GM23338 (cell line): Measurements from ENCODE around the gene ANKFN1. TPM values are rescaled to one million over a fixed set of nuclear protein-coding genes. Genes with fewer than 3 reads are reported as not detected.

ENCODE experiments used
- ATAC-seq: fragments of 200-7000 bp; cut with Tn5 transposase; 3 replicates; pipeline ENCODE4 v1.9.1; 2020
- DNase-seq: peaks from one replicate; pipeline ENCODE4 v3.0.0-alpha.2; 2015; ENCODE audit warnings: low spot score
- H2AFZ ChIP-seq: fragments of 200-600 bp; sonication (generic); 2 replicates; pipeline ENCODE4 v1.8.0; 2016; ENCODE audit warnings: antibody characterized with exemption, mild to moderate bottlenecking, moderate library complexity
- H3F3A ChIP-seq: fragments of 200-600 bp; sonication (generic); replicated peaks from 2 replicates; pipeline ENCODE4 v1.8.0; 2017; ENCODE audit warnings: antibody characterized with exemption, mixed run types, low read depth
- H3K27ac ChIP-seq: fragments of 200-600 bp; sonication (generic); 2 replicates; pipeline ENCODE4 v1.6.1; 2016; ENCODE audit warnings: low read depth
- H3K27me3 ChIP-seq: fragments of 200-600 bp; sonication (generic); 2 replicates; pipeline ENCODE4 v1.8.0; 2016; ENCODE audit warnings: mild to moderate bottlenecking, mixed run types, moderate library complexity; ENCODE audit not compliant: insufficient read depth
- H3K36me3 ChIP-seq: fragments of 200-600 bp; sonication (generic); 2 replicates; pipeline ENCODE4 v1.8.0; 2016; ENCODE audit warnings: mild to moderate bottlenecking; ENCODE audit not compliant: insufficient read depth
- H3K4me1 ChIP-seq: fragments of 200-600 bp; sonication (generic); 2 replicates; pipeline ENCODE4 v1.8.0; 2016; ENCODE audit warnings: mild to moderate bottlenecking, moderate library complexity; ENCODE audit not compliant: insufficient read depth
- H3K4me2 ChIP-seq: fragments of 200-600 bp; sonication (generic); 2 replicates; pipeline ENCODE4 v1.7.1; 2017; ENCODE audit warnings: mixed run types
- H3K4me3 ChIP-seq: fragments of 200-600 bp; sonication (generic); 2 replicates; pipeline ENCODE4 v1.6.1; 2016; ENCODE audit warnings: mixed run types
- H3K79me2 ChIP-seq: fragments of 200-600 bp; sonication (generic); replicated peaks from 2 replicates; pipeline ENCODE4 v1.8.0; 2017; ENCODE audit warnings: mild to moderate bottlenecking; ENCODE audit not compliant: insufficient read depth
- H3K9me2 ChIP-seq: fragments of 200-600 bp; sonication (generic); 2 replicates; pipeline ENCODE4 v1.8.0; 2017; ENCODE audit not compliant: insufficient read depth
- H4K20me1 ChIP-seq: fragments of 200-600 bp; sonication (generic); replicated peaks from 2 replicates; pipeline ENCODE4 v1.8.0; 2017; ENCODE audit warnings: mild to moderate bottlenecking; ENCODE audit not compliant: insufficient read depth
- H3K27ac Mint-ChIP-seq: 2 replicates; pipeline ENCODE4 v1.8.0; 2020; ENCODE audit warnings: inconsistent platforms, mild to moderate bottlenecking, moderate library complexity, mixed read lengths
- H3K27me3 Mint-ChIP-seq: 3 replicates; pipeline ENCODE4 v1.8.0; 2022; ENCODE audit warnings: low read depth, mild to moderate bottlenecking, moderate library complexity, mixed read lengths, inconsistent platforms; ENCODE audit not compliant: insufficient read depth, poor library complexity
- H3K36me3 Mint-ChIP-seq: 3 replicates; pipeline ENCODE4 v1.8.0; 2021; ENCODE audit warnings: low read depth, mild to moderate bottlenecking, inconsistent platforms, moderate library complexity, mixed read lengths
- H3K4me1 Mint-ChIP-seq: 3 replicates; pipeline ENCODE4 v1.8.0; 2020; ENCODE audit warnings: mild to moderate bottlenecking, inconsistent platforms, mixed read lengths
- H3K4me3 Mint-ChIP-seq: 3 replicates; pipeline ENCODE4 v1.8.0; 2021; ENCODE audit warnings: moderate library complexity, mild to moderate bottlenecking, inconsistent platforms, mixed read lengths
- H3K9me3 Mint-ChIP-seq: 3 replicates; pipeline ENCODE4 v1.8.0; 2020; ENCODE audit warnings: moderate library complexity, mild to moderate bottlenecking, inconsistent platforms, mixed read lengths
- CREB1 ChIP-seq: fragments of 250-450 bp; sonication (Bioruptor Pico); IDR thresholded peaks from 2 replicates; pipeline ENCODE4 v1.5.0; 2020; ENCODE audit warnings: low read depth, mild to moderate bottlenecking, moderate library complexity
- CTCF ChIP-seq, 2 experiments: fragments of 200-600 bp in 1 of 2; sonication (generic) in 1 of 2; conservative IDR thresholded peaks; 2 replicates each; pipeline versions ENCODE4 v1.5.1 to v1.6.1; 2016 to 2017; ENCODE audit warnings: antibody characterized with exemption in 2 of 2, low read depth in 2 of 2, mild to moderate bottlenecking in 2 of 2, moderate library complexity in 1 of 2
- ETS1 ChIP-seq: IDR thresholded peaks from 2 replicates; pipeline ENCODE4 v1.6.1; 2016; ENCODE audit warnings: antibody characterized with exemption
- EZH2 ChIP-seq: fragments of 200-600 bp; sonication (generic); IDR thresholded peaks from one replicate; pipeline ENCODE4 v1.8.0; 2017; ENCODE audit warnings: antibody characterized with exemption, mild to moderate bottlenecking, low read depth; ENCODE audit not compliant: unreplicated experiment
- EZH2phosphoT487 ChIP-seq: fragments of 200-600 bp; sonication (generic); IDR thresholded peaks from one replicate; pipeline ENCODE4 v1.8.1; 2018; ENCODE audit warnings: antibody characterized with exemption; ENCODE audit not compliant: unreplicated experiment
- JUNB ChIP-seq: IDR thresholded peaks from one replicate; pipeline ENCODE4 v1.6.1; 2016; ENCODE audit warnings: antibody characterized with exemption; ENCODE audit not compliant: unreplicated experiment
- NANOG ChIP-seq: IDR thresholded peaks from 2 replicates; pipeline ENCODE4 v1.6.1; 2016; ENCODE audit warnings: antibody characterized with exemption, borderline replicate concordance
- POLR2AphosphoS5 ChIP-seq: IDR thresholded peaks from 2 replicates; pipeline ENCODE4 v1.6.1; 2016; ENCODE audit warnings: antibody characterized with exemption, low read depth
- REST ChIP-seq: IDR thresholded peaks from one replicate; pipeline ENCODE4 v1.6.1; 2018; ENCODE audit warnings: antibody characterized with exemption; ENCODE audit not compliant: unreplicated experiment
- STAT1 ChIP-seq: IDR thresholded peaks from one replicate; pipeline ENCODE4 v1.6.1; 2016; ENCODE audit warnings: antibody characterized with exemption; ENCODE audit not compliant: unreplicated experiment
- ZNF114 ChIP-seq: fragments of 250-450 bp; sonication (Bioruptor Pico); IDR thresholded peaks from 2 replicates; pipeline ENCODE4 v1.5.0; 2020; ENCODE audit warnings: mild to moderate bottlenecking, moderate library complexity
- ZNF331 ChIP-seq: fragments of 250-450 bp; sonication (Bioruptor Pico); IDR thresholded peaks from 2 replicates; pipeline ENCODE4 v1.5.0; 2020; ENCODE audit warnings: low read depth, mild to moderate bottlenecking, moderate library complexity
- polyA plus RNA-seq: library from polyadenylated mRNA; unstranded; fragments of >200 nt; fragmentation: Nextera tagmentation; extraction: Ambion mirVana; gene quantifications from 2 replicates; pipeline ENCODE4 v1.2.1, GENCODE V29; 2016
- total RNA-seq: library from RNA; depleted of rRNA; stranded (reverse); fragments of >200 nt; shearing (Covaris generic); gene quantifications from 2 replicates; pipeline ENCODE4 v1.2.3, GENCODE V29; 2014

ANKFN1 gene
- total and polyA plus RNA-seq, 2 experiments from 2014 or later: not detected

- TF ChIP-seq EZH2: no peak
- TF ChIP-seq STAT1: no peak
- no peak for TF ChIP-seq ZNF114 (CRISPR knock-in tag)
- no peak for TF ChIP-seq ETS1
- TF ChIP-seq NANOG: no peak
- no peak for TF ChIP-seq ZNF331
Measured at GRCh38 chr17:56297184-56297583, 143.9 kb downstream of the ANKFN1 start (continued).

GRCh38 chr17:56298846-56299245 is 145.6 kb downstream of the ANKFN1 start:
- H3K36me3 ChIP-seq: no peaks in the 10 kb centered on the region
- H4K20me1 ChIP-seq: no peaks in the 10 kb centered on the region
- Mint-ChIP-seq H3K27me3 (peaks cover 4% of the 10 kb centered on the region), H3K4me3 (no peak overlapping the region), H3K4me1 (no peaks in the 10 kb centered on the region), H3K9me3 (no peaks in the 10 kb centered on the region), H3K36me3 (no peaks in the 10 kb centered on the region), H3K27ac (no peak overlapping the region)
- H3K4me1 ChIP-seq: no peaks in the 10 kb centered on the region
- no peaks in the 10 kb centered on the region for H3K79me2 ChIP-seq
- H3K4me2 ChIP-seq: no peak overlapping the region
- H3K4me3 ChIP-seq: no peak overlapping the region
- ATAC-seq (no peak), DNase-seq (no peak)
- no peaks in the 10 kb centered on the region for H3K27me3 ChIP-seq
- H3F3A ChIP-seq: no peaks in the 10 kb centered on the region
- no peak overlapping the region for H2AFZ ChIP-seq
- H3K9me2 ChIP-seq: peaks cover 2% of the 10 kb centered on the region; the same call in 1 of the 2 replicates
- no peak overlapping the region for H3K27ac ChIP-seq
- no peak for TF ChIP-seq NANOG
- TF ChIP-seq ETS1: no peak
- TF ChIP-seq POLR2AphosphoS5: no peak
- no peak for TF ChIP-seq EZH2phosphoT487
- TF ChIP-seq CREB1 (CRISPR knock-in tag): no peak
- no peak for TF ChIP-seq REST
- no peak for TF ChIP-seq JUNB
- TF ChIP-seq CTCF (conservative IDR thresholded peaks at IDR 0.05; ENCODE audit: low read depth in 2 of 2): no peak
- TF ChIP-seq STAT1: no peak
- no peak for TF ChIP-seq EZH2
